ENCODE data around the gene SNRNP25.
"Not testable (repeated sequence)": the region's sequence is repeated elsewhere in the genome, so short reads cannot be mapped to it uniquely, and the experiment has no call there.

Gene SNRNP25

DNA sequence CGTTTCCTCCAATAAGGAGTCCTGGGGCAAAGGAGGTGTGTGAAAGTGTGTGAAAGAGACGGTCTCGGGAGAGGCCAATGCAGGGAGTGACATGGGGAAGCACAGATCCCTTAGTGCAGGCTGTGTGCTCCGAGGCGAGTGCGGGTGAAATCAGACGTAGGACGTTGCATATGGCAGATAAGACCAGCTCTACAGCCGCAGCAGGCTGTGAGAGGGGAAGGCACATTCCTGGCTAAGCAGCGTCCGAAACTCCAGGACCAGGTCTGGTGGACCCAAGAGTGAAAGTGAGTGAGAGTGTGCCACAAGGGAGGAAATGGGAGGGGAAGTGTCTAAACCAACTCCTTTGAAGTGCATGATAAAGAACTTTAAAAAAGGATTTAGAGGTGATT is 11.6 kb upstream of the SNRNP25 start:
- no peak for DNase-seq (ENCODE audit: low spot score)

DNA sequence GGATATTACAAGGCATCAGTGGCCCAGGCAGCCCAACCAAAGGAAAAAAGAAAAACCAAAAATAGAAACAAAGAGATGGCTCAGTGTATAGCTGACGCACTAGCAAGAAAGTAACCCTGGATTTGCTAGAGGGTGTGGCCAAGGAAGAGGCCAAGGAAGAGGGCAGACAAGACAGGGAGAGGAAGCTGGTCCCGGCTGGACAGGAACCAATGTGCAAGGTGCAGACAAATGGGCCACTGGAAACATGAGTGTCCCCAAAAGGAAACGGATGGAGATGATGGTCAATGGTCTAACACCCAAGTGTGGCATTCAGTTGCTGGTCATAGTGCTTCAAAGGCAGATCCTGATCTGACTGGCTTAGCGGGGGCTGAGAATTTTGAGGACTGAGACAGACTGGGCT is 10.9 kb upstream of the SNRNP25 start:
- DNase-seq (ENCODE audit: low spot score), result no peak

DNA sequence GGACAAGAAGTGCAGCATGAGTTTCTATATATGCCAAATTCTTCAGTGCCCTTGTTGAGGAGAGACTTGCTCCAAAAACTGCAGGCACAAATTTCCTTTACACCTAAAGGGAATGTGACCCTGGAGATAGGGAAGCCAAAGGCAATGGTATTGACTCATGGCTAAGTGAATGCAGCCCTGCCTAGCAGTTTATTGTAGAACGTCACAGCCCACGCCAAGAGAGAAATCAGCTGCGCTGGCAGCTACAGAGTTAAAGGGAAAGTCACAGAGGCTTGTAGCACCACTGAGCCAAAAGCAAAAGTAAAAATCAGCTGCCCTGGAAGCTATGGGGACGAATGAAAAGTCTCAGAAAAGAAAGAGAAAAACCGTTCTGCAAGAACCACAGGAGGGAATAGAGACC is 10.3 kb upstream of the SNRNP25 start:
- DNase-seq (ENCODE audit: low spot score), result no peak

DNA sequence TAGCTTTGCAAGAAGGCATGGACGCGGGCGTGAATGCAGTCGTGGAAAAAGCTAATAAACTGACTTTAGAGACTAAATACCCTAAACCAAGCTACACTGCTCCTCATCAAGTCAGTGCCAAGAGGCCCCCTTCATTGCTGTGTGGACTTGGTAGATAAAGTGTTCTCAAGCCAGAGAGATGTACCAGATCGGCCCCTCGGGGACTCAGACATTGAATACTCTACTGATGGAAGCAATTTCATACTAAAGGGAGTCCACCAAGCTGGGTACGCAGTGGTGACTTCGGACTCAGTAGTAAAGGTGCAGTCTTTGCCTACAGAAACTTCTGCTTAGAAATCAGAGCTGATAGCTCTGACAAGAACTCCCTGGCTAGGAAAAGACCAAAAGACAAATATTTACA is 9.0 kb upstream of the SNRNP25 start:
- DNase-seq (ENCODE audit: low spot score), result no peak

DNA sequence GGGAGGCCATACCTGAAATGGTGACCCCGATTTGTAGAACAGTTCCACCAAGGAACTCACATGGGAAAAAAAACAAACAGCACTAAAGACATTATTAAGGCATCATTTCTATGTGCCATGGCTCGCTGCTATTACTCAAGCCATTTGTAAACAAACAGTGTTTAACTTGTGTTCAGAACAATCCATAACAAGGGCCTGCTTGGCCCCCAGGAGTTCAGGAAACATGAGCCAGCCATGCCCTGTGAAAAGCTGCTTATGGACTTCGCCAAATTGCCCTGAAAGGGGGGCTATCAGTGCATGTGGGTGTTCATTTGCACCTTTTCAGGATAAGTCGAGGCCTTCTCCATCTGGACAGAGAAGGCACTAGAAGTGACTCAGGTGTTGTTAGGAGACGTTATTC is 8.2 kb upstream of the SNRNP25 start:
- no peak for DNase-seq (ENCODE audit: low spot score)

DNA sequence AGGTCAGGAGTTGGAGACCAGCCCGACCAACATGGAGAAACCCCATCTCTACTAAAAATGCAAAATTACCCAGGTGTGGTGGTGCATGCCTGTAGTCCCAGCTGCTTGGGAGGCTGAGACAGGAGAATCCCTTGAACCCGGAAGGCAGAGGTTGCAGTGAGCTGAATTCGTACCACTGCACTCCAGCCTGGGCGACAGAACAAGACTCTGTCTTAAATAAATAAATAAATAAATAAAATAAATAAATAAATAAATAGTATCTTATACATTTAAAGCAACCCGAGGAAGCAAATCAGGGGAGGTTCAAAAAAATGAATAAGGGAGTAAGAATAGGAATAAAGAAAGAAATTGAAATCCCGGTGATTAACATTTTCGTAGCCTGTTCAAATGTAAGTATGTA is 7.1 kb upstream of the SNRNP25 start:
- DNase-seq (ENCODE audit: low spot score), result not testable (repeated sequence)

DNA sequence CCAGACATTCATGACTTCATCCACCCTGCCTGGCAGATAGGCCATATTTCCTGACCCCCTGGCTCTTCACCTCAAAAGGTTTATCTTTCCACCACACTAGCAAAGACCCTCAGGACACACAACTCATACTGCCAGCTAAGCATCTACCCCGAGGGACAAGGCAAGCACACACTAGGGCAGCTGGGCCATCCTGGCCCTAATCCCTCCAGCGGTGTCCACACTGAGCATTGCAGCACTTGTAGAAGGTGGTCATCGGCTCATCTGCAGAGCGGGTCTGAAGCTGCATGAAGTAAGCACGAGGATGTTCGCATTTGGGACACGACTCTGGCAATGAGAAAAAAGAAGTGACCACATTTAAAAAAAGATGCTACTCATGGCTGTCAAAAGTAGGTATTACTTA is 6.4 kb upstream of the SNRNP25 start:
- DNase-seq (ENCODE audit: low spot score), result no peak

DNA sequence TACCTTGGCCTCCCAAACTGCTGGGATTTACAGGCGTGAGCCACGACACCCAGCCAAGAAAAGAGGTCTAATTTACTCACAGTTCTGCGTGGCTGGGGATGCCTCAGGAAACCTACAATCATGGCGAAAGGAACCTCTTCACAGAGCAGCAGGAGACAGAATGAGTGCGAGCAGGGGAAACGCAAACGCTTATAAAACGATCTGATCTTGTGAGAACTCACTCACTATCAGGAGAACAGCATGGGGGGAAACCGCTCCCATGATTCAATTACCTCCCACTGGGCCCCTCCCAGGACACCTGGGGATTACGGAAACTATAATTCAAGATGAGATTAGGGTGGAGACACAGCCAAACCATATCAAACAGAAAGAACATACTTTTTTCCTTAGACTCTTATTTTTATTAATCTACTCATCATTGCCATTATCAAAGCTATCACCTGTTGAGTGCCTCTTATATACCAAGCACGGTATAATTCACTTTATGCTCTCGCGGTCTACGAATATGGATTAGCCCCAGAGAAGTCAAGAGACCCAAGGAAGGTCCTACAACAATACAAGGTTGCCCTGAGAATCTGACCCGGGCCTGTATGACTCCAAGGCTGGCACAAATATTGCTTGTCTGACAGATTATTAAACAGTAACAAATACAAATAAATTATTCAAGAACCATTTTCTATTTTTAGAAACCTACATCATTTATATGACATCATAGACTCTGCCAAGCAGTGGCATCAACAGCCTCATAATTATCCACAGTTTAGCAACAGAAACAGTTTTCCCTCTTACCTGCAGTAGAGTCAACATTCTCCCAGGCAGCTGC is 2.6 kb upstream of the SNRNP25 start:
- no peak for DNase-seq (ENCODE audit: low spot score)

DNA sequence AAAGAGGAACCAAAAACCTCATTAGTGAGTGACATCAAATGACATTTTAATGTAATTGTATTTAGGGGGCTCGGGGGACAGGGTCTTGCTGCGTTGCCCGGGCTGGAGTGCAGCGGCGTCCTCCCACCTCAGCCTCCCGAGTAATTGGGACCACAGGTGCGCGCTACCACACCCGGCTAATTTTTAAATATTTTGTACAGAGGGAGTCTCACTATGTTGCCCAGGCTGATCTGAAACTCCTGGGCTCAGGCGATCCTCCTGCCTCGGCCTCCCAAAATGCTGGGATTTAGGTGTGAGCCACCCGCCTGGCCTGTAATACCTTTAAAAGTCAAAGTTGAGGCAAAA is 581 bp downstream of the SNRNP25 start:
- no peak for DNase-seq (ENCODE audit: low spot score)

DNA sequence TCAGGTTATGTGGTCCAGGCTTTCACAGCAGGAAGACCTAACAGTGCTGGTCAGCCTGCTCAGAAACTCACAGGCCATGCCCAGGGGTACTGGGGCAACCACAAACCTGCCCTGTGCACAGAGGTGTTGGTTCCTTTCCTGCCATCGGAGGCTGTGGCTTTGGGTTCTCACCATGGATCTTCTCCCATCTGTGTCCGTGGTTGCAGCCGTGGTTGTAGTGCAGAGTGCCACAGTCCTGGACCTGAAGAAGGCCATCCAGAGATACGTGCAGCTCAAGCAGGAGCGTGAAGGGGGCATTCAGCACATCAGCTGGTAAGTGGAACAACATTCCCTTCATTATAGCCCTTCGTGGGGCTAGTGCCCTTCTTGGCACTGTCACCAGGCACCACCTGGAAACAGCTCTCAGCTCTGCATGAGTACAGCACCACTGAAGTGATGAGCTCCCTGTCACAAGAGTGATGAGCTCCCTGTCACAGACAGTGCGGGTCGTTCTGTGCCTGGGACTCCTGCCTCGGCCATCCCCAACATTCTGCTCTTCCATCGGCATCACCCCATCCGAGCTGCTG is 2.0 kb downstream of the SNRNP25 start:
- DNase-seq (ENCODE audit: low spot score), result no peak

DNA sequence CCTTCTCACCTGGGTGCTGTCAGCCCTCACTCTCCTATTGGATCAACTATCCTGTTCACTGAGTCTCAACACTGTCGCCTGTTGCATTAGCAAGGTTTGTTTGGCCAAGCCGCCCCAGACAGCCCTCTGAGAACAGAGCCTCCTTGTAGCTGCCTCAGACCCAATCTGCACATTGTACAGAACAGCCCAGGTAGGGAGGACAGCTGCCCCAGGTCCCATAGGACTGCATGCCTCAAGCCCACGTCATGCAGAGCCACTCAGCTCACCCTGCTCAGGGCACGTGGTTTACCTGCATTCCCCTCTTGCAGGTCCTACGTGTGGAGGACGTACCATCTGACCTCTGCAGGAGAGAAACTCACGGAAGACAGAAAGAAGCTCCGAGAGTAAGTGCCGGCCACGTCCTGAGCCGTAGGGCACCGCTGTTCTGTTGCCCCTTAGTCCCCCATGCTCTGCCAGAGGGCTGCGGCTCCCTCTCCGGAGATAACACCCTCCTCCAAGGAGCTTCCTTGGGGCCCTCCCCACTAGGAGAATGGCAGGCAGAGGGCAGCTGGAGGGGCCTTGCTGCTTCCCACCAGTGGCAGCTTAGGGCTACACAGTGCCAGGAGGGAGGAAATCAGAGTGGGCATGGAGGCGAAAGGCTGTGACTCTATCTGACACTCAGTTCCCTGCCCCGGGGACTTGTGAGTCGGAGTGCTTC is 2.8 kb downstream of the SNRNP25 start:
- DNase-seq (ENCODE audit: low spot score), result no peak

DNA sequence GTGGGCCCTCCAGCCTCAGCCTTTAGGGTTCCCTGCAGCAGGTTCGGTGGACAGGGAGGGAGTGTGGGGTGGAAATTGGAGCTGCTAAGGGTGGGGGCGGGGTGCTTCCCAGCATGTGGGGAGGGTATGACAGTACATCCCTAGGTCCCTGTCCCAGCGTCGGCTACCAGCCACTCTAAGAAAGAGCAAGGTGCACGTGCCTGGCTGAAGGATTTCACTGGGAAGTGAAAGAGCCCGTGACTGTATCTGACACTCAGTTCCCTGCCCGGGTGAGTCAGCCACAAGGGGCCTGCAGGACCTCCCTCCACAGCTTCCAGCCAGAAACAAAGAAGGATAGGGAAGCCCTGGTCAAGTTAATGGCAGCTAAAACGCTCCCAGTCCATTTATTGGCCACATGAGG is 4.1 kb downstream of the SNRNP25 start:
- no peak for DNase-seq (ENCODE audit: low spot score)

DNA sequence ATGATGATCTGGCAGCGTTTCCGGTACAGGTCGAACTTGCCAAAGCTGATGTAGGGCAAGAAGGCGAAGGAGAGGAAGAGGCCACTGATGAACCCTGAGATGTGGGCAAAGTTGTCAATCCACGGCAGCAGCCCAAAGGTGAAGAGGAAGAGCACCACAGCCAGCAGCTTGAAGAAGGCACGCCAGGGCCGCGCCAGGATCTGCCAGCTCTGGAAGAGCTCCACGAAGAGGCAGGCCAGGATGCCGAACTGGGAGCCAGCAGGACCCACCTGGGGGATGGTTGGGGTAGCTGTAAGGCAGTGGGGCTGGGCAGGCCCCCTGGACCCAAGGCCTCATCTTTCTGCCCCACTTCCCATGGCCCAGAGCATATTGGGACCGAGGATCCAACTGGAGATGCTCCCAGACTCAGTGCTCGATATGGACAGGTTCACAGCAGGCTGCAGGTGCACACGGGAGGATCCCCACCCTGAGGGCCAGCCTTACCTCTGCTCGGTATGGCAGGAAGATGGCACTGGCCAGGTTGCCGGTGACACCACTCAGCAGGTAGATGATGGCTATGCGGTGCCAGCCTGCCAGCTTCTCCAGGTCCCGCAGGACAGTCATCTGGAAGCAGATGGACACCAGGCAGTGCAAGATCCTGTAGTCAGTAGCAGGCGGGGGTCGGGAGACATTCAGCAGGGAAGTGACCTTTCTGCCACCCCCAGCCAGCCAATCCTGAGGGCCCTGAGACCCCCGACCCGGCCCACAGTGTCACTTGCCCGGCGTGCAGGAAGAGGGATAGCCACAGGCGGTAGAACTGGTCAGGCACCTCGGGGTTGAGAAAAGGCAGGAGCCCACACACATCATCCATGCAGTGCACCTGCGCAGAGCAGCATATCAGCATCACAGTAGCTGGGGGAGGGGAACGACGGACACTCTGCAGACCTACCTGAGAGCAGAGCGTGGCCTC is 5.1 kb downstream of the SNRNP25 start:
- DNase-seq (ENCODE audit: low spot score), result no peak

DNA sequence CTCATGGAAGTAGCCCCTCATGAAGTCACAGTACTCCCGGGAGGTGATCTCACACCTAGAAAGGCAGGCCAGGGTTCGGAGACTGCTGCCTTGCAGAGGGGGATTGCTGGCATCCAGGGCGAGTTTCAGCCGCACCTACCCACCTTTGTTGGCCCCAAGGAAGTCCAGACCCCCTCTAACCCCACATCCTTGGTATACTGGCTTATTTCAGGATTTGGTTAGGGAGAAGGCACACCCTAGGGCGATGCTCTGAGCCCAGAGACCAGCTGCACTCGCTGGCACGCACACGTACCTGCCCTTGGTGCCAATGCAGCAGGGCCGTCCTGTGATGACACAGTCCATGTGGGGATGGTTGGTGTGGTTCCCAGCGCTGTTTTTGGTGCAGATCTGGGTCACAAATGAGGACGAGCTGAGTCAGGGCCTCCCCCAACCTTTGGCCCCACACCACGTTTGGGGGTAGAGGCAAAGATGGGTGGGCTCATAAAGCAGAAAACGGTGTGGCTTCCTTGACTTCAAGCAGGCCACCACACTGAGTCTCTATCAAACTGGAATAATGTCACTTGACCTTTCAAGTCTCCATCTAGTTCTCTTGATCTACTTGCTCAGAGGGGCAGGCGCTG is 5.9 kb downstream of the SNRNP25 start:
- no peak for DNase-seq (ENCODE audit: low spot score)

DNA sequence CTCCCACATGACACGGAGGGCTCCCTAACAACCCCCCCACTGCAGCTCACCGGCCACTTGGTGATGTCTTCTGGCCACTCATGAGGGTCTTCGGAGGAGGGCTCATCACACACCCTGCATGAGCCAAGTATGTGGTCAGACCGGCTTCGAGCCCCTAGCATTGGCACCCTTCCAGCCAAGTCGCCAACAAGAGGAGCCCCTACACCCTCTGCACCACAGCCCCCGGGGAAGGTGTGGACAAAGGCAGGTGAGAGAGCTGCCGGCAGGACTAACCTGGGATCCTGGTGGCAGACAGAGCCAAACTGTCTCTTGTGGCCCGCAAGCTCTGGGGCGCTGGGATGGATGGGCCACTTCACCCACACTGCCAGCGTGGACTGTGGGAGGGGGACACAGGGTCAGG is 6.5 kb downstream of the SNRNP25 start:
- no peak for DNase-seq (ENCODE audit: low spot score)

DNA sequence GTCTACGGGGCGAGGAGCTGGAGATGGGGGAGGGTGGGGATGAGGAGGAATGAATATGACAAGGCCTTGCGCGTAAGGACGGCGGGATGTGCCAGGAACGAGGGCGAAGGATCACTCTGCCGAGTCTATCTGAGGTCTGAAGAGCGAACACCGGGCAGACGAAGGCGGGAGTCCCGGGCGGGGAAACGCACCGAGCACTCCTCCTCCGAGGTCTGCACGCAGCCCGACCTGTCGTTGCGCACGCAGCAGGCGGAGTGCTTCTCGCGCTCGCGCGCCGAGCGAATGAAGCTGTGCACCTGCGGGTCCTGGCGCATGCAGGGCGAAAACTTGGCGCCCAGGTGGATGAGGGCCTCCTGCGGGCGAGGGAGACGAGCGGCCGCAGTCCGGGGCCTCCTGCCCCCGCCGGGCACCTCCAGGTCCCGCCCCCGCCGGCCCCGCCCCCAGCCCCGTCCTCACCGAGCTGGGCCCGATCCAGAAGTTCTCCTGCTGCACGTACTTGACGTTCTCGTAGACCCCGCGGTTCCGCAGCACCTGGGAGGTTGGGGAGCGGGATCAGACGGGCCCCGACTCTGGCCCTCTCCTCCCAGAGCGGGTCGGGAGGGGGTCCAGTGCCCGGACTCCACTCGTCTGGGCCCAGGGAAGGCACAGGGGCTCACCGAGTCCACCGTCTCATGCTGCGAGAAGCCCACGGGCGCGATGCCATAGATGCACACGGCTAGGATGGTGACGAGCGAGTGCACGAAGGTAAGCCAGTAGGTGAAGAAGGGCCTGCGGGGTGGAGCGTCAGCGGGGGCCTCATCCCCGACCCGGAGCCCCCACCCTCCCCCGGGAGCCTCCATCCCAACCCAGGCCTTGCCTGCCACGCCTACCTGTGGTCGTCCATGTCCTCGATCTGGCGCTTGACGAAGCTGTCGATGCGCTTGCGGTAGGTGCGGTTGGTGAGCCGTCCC is 7.6 kb downstream of the SNRNP25 start:
- DNase-seq (ENCODE audit: low spot score), result no peak

DNA sequence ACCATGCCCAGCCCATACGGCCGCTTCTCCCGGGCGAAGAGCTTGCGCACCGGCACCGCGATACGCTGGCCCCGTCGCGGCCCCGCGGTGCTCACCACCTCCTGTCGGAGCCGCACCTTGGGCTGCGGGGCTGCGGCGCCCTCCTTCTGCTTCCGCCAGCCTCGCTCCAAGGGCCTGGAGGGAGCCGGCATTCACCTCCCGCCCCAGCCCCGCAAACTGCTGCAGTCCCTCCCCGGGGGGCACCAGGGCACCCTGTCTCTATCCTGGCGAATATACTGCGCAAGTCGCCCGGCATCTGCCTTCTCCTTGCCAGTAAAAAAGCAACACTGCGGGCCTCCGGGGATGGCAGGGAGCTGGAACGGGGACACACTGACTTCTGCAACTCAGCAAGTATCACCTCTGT is 8.3 kb downstream of the SNRNP25 start:
- no peak for DNase-seq (ENCODE audit: low spot score)

DNA sequence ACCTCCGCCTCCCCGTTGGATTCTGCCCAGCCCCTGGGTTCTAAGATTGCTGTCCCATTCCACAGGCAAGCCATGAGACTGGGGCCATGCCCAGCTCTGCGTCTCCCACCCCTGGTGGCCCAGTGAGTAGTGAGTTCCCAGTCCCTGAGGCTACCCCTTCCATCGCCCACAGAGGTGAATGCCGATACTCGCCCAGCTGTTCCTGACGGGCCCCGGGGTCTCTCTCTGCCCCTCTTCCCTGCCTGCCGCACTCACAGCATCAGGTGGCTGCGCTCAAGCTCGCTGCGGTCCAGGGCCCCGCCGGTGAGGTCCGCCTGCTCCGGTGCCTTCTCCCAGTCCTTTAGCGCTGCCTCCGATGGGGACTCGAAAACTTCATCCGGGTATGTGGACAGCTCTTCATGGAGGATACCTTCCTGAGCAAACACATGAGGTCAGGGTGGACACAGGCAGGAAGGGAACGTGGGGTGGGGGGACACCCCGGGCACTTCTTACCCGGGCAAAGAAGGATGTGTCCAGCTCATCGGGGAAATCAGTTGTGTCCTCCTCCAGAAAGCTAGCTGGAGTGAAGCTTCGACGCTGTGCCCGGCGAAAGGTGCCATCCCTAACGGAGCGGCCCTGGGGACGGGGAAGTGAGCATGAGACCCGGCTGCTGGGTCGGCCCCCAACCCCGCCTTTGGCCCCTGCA is 8.8 kb downstream of the SNRNP25 start:
- no peak for DNase-seq (ENCODE audit: low spot score)

DNA sequence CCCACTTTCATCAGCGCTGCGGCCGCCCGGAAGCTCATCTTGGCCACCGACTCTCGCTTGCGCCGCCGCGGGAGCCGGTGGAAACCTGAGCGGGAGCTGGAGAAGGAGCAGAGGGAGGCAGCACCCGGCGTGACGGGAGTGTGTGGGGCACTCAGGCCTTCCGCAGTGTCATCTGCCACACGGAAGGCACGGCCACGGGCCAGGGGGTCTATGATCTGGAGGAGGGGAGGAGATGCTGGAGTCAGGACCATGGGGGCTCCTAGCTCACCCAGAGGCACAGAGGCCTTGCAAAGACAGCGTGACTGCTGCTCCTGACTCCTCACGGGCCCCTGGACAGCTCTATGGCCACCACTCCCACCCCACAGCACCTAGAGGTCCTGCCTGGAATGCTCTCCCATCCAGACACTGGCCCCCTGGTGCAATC is 9.4 kb downstream of the SNRNP25 start:
- DNase-seq (ENCODE audit: low spot score), result no peak

DNA sequence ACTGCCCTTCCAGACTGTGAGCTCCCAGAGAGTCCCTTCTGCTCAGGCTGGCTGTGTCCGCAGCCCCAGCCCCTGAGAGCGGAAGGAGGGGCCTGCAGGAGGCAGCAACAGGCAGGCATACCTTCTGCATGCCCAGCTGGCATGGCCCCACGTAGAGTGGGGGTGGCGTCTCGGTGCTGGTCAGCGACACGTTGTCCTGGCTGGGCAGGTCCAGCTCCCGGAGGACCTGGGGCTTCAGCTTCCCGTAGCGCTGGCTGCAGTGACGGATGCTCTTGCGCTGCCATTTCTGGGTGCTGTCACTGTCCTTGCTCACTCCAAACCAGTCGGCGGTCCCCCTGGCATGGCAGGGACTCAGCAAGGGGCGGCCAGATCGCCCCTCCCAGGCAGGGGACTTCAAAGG is 9.8 kb downstream of the SNRNP25 start:
- no peak for DNase-seq (ENCODE audit: low spot score)
